Stomach (tissue), 9 donors: ENCODE measurements around the gene RAB3C. TPM values are rescaled to one million over a fixed set of nuclear protein-coding genes. Genes with fewer than 3 reads are reported as not detected.

Source experiments
- DNase-seq, 2 donors: peaks; one replicate each; pipeline versions ENCODE4 v3.0.0 to v3.0.0-alpha.2; 2013 to 2019
- H3K27ac ChIP-seq, 5 donors: fragments of 200-600 bp in 4 of 5; sonication (generic) in 4 of 5; one replicate each; pipeline ENCODE4 v1.5.1; 2013 to 2019; ENCODE audit warnings: mild to moderate bottlenecking in 1 of 5, moderate library complexity in 1 of 5
- H3K27me3 ChIP-seq, 3 donors: fragments of 200-600 bp; sonication (generic); one replicate each; pipeline ENCODE4 v1.5.1; 2017 to 2019; ENCODE audit warnings: mixed run types in 1 of 3
- H3K36me3 ChIP-seq, 4 donors: fragments of 200-600 bp; sonication (generic); 1 replicate in 3 of 4; 2 replicates in 1 of 4; pipeline ENCODE4 v1.5.1; 2016 to 2019
- H3K4me1 ChIP-seq, 4 donors: fragments of 200-600 bp; sonication (generic); one replicate each; pipeline ENCODE4 v1.5.1; 2016 to 2019
- H3K4me3 ChIP-seq, 4 donors: fragments of 200-600 bp; sonication (generic) in 3 of 4; one replicate each; pipeline ENCODE4 v1.5.1; 2016 to 2019; ENCODE audit warnings: mild to moderate bottlenecking in 1 of 4
- H3K9me3 ChIP-seq, 4 donors: fragments of 200-600 bp; sonication (generic); one replicate each; pipeline ENCODE4 v1.5.1; 2016 to 2019
- CTCF ChIP-seq, 7 experiments: fragments of 450-650 bp in 4 of 7; fragments of 200-600 bp in 3 of 7; sonication (generic) in 3 of 7; IDR thresholded peaks; one replicate each; pipeline ENCODE4 v1.5.1; 2016 to 2019; ENCODE audit warnings: antibody characterized with exemption in 7 of 7, control low read depth in 2 of 7, mild to moderate bottlenecking in 1 of 7
- EP300 ChIP-seq: sonication (generic); formaldehyde crosslinking; IDR thresholded peaks from one replicate; pipeline ENCODE4 v1.6.1; 2017; ENCODE audit warnings: antibody characterized with exemption
- POLR2A ChIP-seq, 4 donors: fragments of 450-650 bp; IDR thresholded peaks; one replicate each; pipeline ENCODE4 v1.6.1; 2016; ENCODE audit warnings: antibody characterized with exemption in 4 of 4, control low read depth in 2 of 4, mild to moderate bottlenecking in 1 of 4, moderate library complexity in 1 of 4
- POLR2AphosphoS5 ChIP-seq, 3 donors: sonication (generic); formaldehyde crosslinking; IDR thresholded peaks; one replicate each; pipeline ENCODE4 v1.6.1; 2016; ENCODE audit warnings: antibody characterized with exemption in 3 of 3
- WGBS, 5 donors: extraction: QIAGEN DNeasy Blood & Tissue Kit in 3 of 5; methylation state at CpG; one replicate each; pipeline versions ENCODE4 v1.1.5 to v1.1.7; 2013 to 2018; 5-methylcytosine and 5-hydroxymethylcytosine counted together
- intact Hi-C: fragments of 100-400 bp; cut with DNase I; formaldehyde crosslinking; loops from one replicate; pipeline ENCODE4 v1.15.1; 2023; ENCODE audit warnings: low total_unique reads
- polyA plus RNA-seq, 3 donors: library from polyadenylated mRNA; stranded (reverse); fragments of 200-250 nt; gene quantifications; one replicate each; pipeline ENCODE4 v1.2.3, GENCODE V29; 2013
- total RNA-seq, 5 donors: library from RNA; depleted of rRNA; stranded (reverse); fragments of >200 nt; gene quantifications; one replicate each; pipeline versions ENCODE4 v1.1.0 to v1.2.3, GENCODE V29; 2014 to 2016
- donor health status: healthy with polysubstance abuse.
- donor health status: Bipolar disorder and iron deficiency.
- donor health status: healthy.

RAB3C gene
- total and polyA plus RNA-seq, 8 donors, result 0.31 to 7.9 (median 2.2) TPM; not detected in 3

- TF ChIP-seq EP300 (no peak), CTCF (IDR thresholded peaks at IDR 0.05) (no peak), POLR2A (IDR thresholded peaks at IDR 0.05) (no peak), POLR2AphosphoS5 (IDR thresholded peaks at IDR 0.05) (no peak)
- 80 to 90% (median 88%) methylated on average over 5 of the region's 5 CpGs for WGBS, 5 donors
- H3K36me3 ChIP-seq, result no peaks in the 10 kb centered on the region
- no peak for DNase-seq
- no peaks in the 10 kb centered on the region for H3K9me3 ChIP-seq
- no peak overlapping the region for H3K4me3 ChIP-seq
- no peaks in the 10 kb centered on the region for H3K27me3 ChIP-seq
- H3K4me1 ChIP-seq, result no peaks in the 10 kb centered on the region
- intact Hi-C loops, result no loop called here
- no peak overlapping the region for H3K27ac ChIP-seq
Measured at GRCh38 chr5:58800861-58801540, 218.1 kb downstream of the RAB3C start.

- Histone ChIP-seq H3K4me1 (no peaks in the 10 kb centered on the region), H3K4me3 (no peak overlapping the region), H3K27me3 (no peaks in the 10 kb centered on the region), H3K9me3 (no peaks in the 10 kb centered on the region), H3K36me3 (no peaks in the 10 kb centered on the region), H3K27ac (no peak overlapping the region)
- intact Hi-C loops, result no loop called here
- DNase-seq, result no peak
- no peak for TF ChIP-seq CTCF (IDR thresholded peaks at IDR 0.05)
- no peak for TF ChIP-seq POLR2AphosphoS5 (IDR thresholded peaks at IDR 0.05)
- TF ChIP-seq POLR2A (IDR thresholded peaks at IDR 0.05), result no peak
- no peak for TF ChIP-seq EP300
Measured at GRCh38 chr5:58803056-58803455, 220.2 kb downstream of the RAB3C start.

DNA sequence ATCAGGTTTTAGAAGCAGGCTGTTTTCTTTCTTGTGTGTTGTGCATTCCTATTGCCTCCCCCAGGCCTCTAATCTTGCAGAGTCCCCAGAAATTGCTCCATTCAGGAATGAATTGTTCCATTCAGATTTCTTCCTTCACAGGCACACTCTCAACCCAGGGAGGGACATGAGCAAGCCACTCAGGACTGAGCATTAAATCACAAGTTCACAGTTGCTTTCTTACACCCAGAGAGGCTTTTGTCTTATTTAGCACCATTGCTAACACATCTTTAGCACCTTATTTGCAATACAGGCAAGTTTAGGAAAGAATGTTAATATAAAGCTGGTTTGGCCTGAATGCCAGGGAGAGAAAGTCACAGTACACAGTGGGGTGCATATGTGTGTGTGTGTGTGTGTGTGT is 221.4 kb downstream of the RAB3C start:
- DNase-seq, result no peak
- intact Hi-C loops, result no loop called here
- Histone ChIP-seq H3K4me3 (no peak overlapping the region), H3K27ac (no peak overlapping the region), H3K4me1 (no peaks in the 10 kb centered on the region), H3K27me3 (no peaks in the 10 kb centered on the region), H3K36me3 (no peaks in the 10 kb centered on the region), H3K9me3 (no peaks in the 10 kb centered on the region)
- no peak for TF ChIP-seq EP300
- no peak for TF ChIP-seq CTCF (IDR thresholded peaks at IDR 0.05)
- no peak for TF ChIP-seq POLR2A (IDR thresholded peaks at IDR 0.05)

DNA sequence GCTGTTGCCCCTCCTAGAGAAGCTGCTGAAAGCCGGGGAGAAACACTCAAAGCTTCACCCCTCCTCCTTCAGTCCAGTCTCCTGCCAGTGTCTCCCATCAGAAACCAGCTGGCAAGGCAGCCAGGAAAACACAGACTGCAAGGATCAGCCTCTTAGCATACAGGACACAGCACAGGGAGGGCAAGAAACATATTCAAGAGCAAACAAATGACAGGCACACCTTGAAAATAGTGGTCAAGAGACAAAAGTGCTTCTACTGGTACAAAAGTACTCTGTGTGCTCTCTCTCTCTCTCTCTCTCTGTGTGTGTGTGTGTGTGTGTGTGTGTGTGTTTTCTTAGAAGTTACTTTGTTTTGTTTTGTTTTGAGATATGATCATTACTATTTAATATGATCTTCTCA is 227.2 kb downstream of the RAB3C start:
- H3K36me3 ChIP-seq, result no peaks in the 10 kb centered on the region
- no peak for TF ChIP-seq EP300
- TF ChIP-seq POLR2AphosphoS5 (IDR thresholded peaks at IDR 0.05), result no peak
- no peak for TF ChIP-seq CTCF (IDR thresholded peaks at IDR 0.05)
- TF ChIP-seq POLR2A (IDR thresholded peaks at IDR 0.05), result no peak
- no peaks in the 10 kb centered on the region for H3K9me3 ChIP-seq
- no peak for DNase-seq
- no peak overlapping the region for H3K4me3 ChIP-seq
- 27 to 43% (median 33%) methylated on average over 1 of the region's 1 CpG for WGBS, 5 donors
- intact Hi-C loops, result loop anchor here (10.0 kb wide), 1 partner anchor 305 kb away; no protein-coding TSS in a partner anchor
- H3K27ac ChIP-seq, result no peak overlapping the region
- no peaks in the 10 kb centered on the region for H3K27me3 ChIP-seq
- no peaks in the 10 kb centered on the region for H3K4me1 ChIP-seq
